ENCODE results near the gene ZBTB16. TPM values are rescaled to one million over a fixed set of nuclear protein-coding genes. Genes with fewer than 3 reads are reported as not detected.

ZBTB16 gene
- total and polyA plus RNA-seq, 2 donors (not counting 3 experiments of a cell fraction or from before 2014, with no cell fraction given), result 9.8 to 20.3 TPM

DNA sequence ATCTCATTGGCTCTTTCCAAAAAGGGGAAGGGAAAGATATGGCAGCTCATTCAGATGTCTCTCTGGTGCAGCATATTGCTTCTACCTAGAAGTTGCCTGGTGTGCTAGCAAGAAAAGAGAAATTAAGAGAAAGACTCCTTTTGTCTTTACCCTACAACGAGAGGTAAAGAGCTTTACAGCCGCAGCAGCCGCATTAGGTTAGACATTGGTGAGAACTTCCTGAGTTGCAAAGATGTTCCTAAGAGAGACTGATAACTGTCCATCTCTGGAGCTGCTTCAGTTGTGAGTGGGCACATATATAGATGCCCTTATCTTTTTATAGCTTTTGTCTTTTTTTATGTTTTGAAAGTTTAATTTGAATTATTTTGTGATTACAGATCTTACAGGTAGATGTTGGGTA, 155.9 kb downstream of the ZBTB16 start:
- dilution Hi-C loops (cut with MboI; ENCODE audit: extremely low pct_ligation_motif_present, low sequenced_read_pairs), result no loop called here
- peaks cover 13% of the 10 kb centered on the region for H3K4me1 ChIP-seq (ENCODE audit: control insufficient read depth, extremely low read depth, insufficient read depth, low read length)
- H2AFZ ChIP-seq (ENCODE audit: low read depth, low read length), result no peak overlapping the region
- H3K9ac ChIP-seq (replicated peaks; ENCODE audit: extremely low read depth, insufficient read depth, low read length), result no peak overlapping the region
- no TSS peak for BruUV-seq (replicated peaks)
- H3K36me3 ChIP-seq (ENCODE audit: control insufficient read depth in 2 of 2, extremely low read depth in 1 of 2, insufficient read depth in 2 of 2, low read length in 2 of 2), result no peaks in the 10 kb centered on the region
- TF ChIP-seq GATA2 (IDR thresholded peaks at IDR 0.05; ENCODE audit: insufficient read depth, insufficient read length, low read depth, low read length) (no peak), CTCF (IDR thresholded peaks at IDR 0.05; ENCODE audit: extremely low read depth in 1 of 2, insufficient read depth in 1 of 2, low read depth in 1 of 2, low read length in 2 of 2) (no peak), POLR2A (IDR thresholded peaks at IDR 0.05; ENCODE audit: low read depth, low read length) (no peak), JUN (IDR thresholded peaks at IDR 0.05; ENCODE audit: borderline replicate concordance, insufficient read depth, insufficient read length, low read depth) (no peak), POLR2AphosphoS5 (IDR thresholded peaks at IDR 0.05; ENCODE audit: insufficient read depth, low read depth, low read length) (no peak), MYC (IDR thresholded peaks at IDR 0.05; ENCODE audit: low read depth, low read length) (no peak), EZH2 (IDR thresholded peaks at IDR 0.05; ENCODE audit: borderline replicate concordance, low read depth, low read length, severe bottlenecking) (no peak), FOS (IDR thresholded peaks at IDR 0.05; ENCODE audit: borderline replicate concordance, insufficient read depth, low read length) (no peak)
- TF ChIP-seq, protein P1, sequence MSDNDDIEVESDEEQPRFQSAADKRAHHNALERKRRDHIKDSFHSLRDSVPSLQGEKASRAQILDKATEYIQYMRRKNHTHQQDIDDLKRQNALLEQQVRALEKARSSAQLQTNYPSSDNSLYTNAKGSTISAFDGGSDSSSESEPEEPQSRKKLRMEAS (IDR thresholded peaks at IDR 0.05; ENCODE audit: insufficient read depth, insufficient read length), result no peak
- no peak overlapping the region for H3K27ac ChIP-seq (ENCODE audit: insufficient read depth, low read depth, low read length)
- H3K9me3 ChIP-seq (replicated peaks; ENCODE audit: control insufficient read depth, insufficient read depth, low read length), result no peaks in the 10 kb centered on the region
- H3K4me2 ChIP-seq (ENCODE audit: insufficient read depth, low read length), result no peak overlapping the region
- no peaks in the 10 kb centered on the region for H3K27me3 ChIP-seq (ENCODE audit: control insufficient read depth in 2 of 2, insufficient read depth in 2 of 2, low read length in 2 of 2)
- FAIRE-seq (no peak), DNase-seq (ENCODE audit: low read depth, low spot score) (no peak)
- no peak overlapping the region for H3K4me3 ChIP-seq (replicated peaks in 1 of 3; ENCODE audit: insufficient read depth in 1 of 3, low read depth in 1 of 3, low read length in 3 of 3)
- no peaks in the 10 kb centered on the region for H4K20me1 ChIP-seq (replicated peaks; ENCODE audit: control insufficient read depth, extremely low read depth, insufficient read depth, low read length)
- H3K79me2 ChIP-seq (ENCODE audit: control insufficient read depth, insufficient read depth, low read length), result no peaks in the 10 kb centered on the region
- POLR2A ChIA-PET, result interaction anchor here (0.6 kb wide), 1 partner anchor 8 kb away, joined by 4 read pairs; no protein-coding TSS in a partner anchor
- no peaks in the 10 kb centered on the region for H3K9me1 ChIP-seq (replicated peaks; ENCODE audit: control insufficient read depth, extremely low read depth, insufficient read depth, low read length)
- intact Hi-C loops (cut with micrococcal nuclease), result no loop called here
- CTCF ChIA-PET, result interaction anchor here (1.2 kb wide), 2 partner anchors 9 to 23 kb away, joined by 3 read pairs; no protein-coding TSS in a partner anchor

All from endothelial cell of umbilical vein (primary cell).